C1 segment of cervical spinal cord (tissue), 14 donors: ENCODE measurements around the gene INTS15.
"Not testable (repeated sequence)": the region's sequence is repeated elsewhere in the genome, so short reads cannot be mapped to it uniquely, and the experiment has no call there.

Experiments
- DNase-seq, 14 donors: peaks; one replicate each; lab custom pipeline; 2025; lab: John Stamatoyannopoulos, UW

The INTS15 gene

GRCh38 chr7:6616854-6617643, 27.2 kb downstream of the INTS15 start:
- DNase-seq: no peak

- no peak for DNase-seq
Measured at GRCh38 chr7:6618621-6619020, 28.8 kb downstream of the INTS15 start.

GRCh38 chr7:6619961-6620360, 30.1 kb downstream of the INTS15 start:
- no peak for DNase-seq

GRCh38 chr7:6621195-6622133, 31.6 kb downstream of the INTS15 start:
- no peak for DNase-seq

- no peak for DNase-seq
Measured at GRCh38 chr7:6622134-6622710, 32.4 kb downstream of the INTS15 start.

- DNase-seq: no peak
Measured at GRCh38 chr7:6623589-6624245, 33.9 kb downstream of the INTS15 start.

- DNase-seq: no peak
Measured at GRCh38 chr7:6624246-6624611, 34.4 kb downstream of the INTS15 start.

GRCh38 chr7:6628045-6628444, 38.2 kb downstream of the INTS15 start:
- no peak for DNase-seq

GRCh38 chr7:6630007-6630849, 40.4 kb downstream of the INTS15 start:
- DNase-seq: no peak

GRCh38 chr7:6631605-6632004, 41.8 kb downstream of the INTS15 start:
- no peak for DNase-seq

- no peak for DNase-seq
Measured at GRCh38 chr7:6634021-6634420, 44.2 kb downstream of the INTS15 start.

GRCh38 chr7:6634971-6635370, 45.1 kb downstream of the INTS15 start:
- not testable (repeated sequence) for DNase-seq

GRCh38 chr7:6636741-6637543, 47.1 kb downstream of the INTS15 start, which contains the start of gene ZNF316:
Gene ZNF316, plus strand, starts transcription at chr7:6637318. Its CDS starts 5,092 bp downstream, at chr7:6642410.
- DNase-seq: peak in 11 of 14 donors; percentile 25 to 79 (median 33)

GRCh38 chr7:6637544-6638229, 47.9 kb downstream of the INTS15 start:
- peak in 2 of 14 donors; percentile 18 to 34 for DNase-seq

GRCh38 chr7:6639032-6639431, 49.2 kb downstream of the INTS15 start:
- DNase-seq: no peak

- DNase-seq: no peak
Measured at GRCh38 chr7:6639627-6640026, 49.8 kb downstream of the INTS15 start.

GRCh38 chr7:6640246-6640721, 50.5 kb downstream of the INTS15 start:
- DNase-seq: no peak

- no peak for DNase-seq
Measured at GRCh38 chr7:6641305-6642035, 51.6 kb downstream of the INTS15 start.
